NB4 (cell line): Measurements from ENCODE around the gene KCNJ2.

Source experiments
- DNase-seq: peaks from one replicate; pipeline ENCODE4 v3.0.0; 2010; ENCODE audit warnings: low read depth
- H3K4me3 ChIP-seq: one replicate; pipeline ENCODE4 v1.5.1; 2011; ENCODE audit warnings: mild to moderate bottlenecking, low read depth, low read length, moderate library complexity
- CTCF ChIP-seq: IDR thresholded peaks from one replicate; pipeline ENCODE4 v1.5.1; 2012; ENCODE audit warnings: low read depth, low read length
- MAX ChIP-seq: IDR thresholded peaks from 2 replicates; pipeline ENCODE4 v1.6.1; 2011; ENCODE audit warnings: low read depth, low read length
- MYC ChIP-seq: IDR thresholded peaks from 2 replicates; pipeline ENCODE4 v1.6.1; 2011; ENCODE audit warnings: low read depth, low read length
- POLR2A ChIP-seq: IDR thresholded peaks from 2 replicates; pipeline ENCODE4 v1.6.1; 2011; ENCODE audit warnings: mild to moderate bottlenecking; ENCODE audit not compliant: insufficient read length; ENCODE audit errors: extremely low read depth

The KCNJ2 gene

GRCh38 chr17:70169709-70170597 lies 621 bp downstream of the KCNJ2 start:
- H3K4me3 ChIP-seq: no peak overlapping the region
- no peak for TF ChIP-seq MAX
- TF ChIP-seq CTCF: no peak
- no peak for TF ChIP-seq POLR2A
- TF ChIP-seq MYC: no peak
- no peak for DNase-seq

- DNase-seq: no peak
- H3K4me3 ChIP-seq: no peak overlapping the region
- TF ChIP-seq MAX (no peak), CTCF (no peak), POLR2A (no peak)
These were observed 1.8 kb downstream of the KCNJ2 start for GRCh38 chr17:70171159-70171558.

DNA sequence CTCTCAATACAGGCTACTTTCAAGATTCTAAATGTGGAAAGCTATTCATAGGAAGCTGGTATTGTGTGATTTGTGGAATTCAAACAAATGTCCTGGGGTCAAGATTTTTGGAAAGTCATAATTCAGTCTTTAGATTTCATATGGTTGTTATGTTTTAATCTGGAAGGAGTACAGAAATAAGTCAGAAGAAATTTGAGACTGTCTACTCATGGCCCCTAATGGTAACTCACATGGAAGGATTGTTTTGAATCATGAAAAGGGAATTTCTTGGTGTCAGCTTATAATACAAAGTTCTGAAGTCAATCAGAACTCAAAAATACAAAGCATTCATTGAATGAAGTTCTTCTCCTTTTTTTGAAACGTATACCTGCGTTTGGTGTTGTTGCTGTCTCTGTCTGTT lies 3.1 kb downstream of the KCNJ2 start:
- H3K4me3 ChIP-seq: no peak overlapping the region
- no peak for DNase-seq
- no peak for TF ChIP-seq POLR2A
- no peak for TF ChIP-seq CTCF
- TF ChIP-seq MYC: no peak
- TF ChIP-seq MAX: no peak

DNA sequence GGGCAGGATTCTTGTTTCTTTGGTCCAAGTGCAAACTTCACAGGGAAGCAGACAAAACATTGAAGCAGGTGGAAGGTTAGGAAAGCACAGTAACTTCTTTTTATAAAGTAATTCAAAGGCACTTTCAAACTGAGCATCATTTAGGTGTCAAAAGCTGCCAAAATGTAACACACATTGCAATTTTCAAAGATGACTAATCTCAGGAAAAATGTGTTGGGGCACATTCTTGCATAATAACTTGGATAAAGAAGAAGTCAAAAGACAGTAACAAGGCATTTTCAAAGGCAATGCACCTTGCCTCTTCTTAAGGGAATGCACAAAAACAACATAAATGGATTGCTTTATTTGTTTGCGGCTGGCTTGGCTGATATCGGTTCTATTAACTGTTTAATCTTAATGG lies 3.6 kb downstream of the KCNJ2 start:
- no peak for TF ChIP-seq POLR2A
- no peak for TF ChIP-seq CTCF
- no peak for TF ChIP-seq MAX
- no peak for TF ChIP-seq MYC

DNA sequence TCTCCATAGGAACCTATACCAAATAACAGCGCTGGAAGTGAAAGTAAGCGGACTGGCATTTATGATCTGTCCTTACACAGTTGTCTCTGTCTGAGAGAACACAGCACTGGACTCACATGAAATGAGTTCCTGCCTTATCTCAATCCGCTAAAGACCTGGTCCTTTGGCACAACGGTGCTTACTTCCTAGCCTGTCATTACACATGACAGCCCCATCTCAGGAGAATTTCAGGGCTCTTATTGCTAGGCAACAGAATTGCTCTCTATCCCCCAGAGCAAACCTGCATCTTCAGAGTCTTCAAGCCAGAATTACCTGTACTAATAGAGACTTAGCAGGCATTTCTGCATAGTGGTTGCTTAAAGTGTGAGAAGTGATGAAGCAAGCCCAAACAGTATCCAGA lies 4.3 kb downstream of the KCNJ2 start:
- TF ChIP-seq MYC: no peak
- no peak for TF ChIP-seq CTCF
- TF ChIP-seq POLR2A: no peak
- no peak for TF ChIP-seq MAX
- no peak for DNase-seq
- no peak overlapping the region for H3K4me3 ChIP-seq

More for the DNA sequence above, 3.6 kb downstream of the KCNJ2 start:
- no peak for DNase-seq
- no peak overlapping the region for H3K4me3 ChIP-seq
